ENCODE results near the gene FBXW12. TPM values are rescaled to one million over a fixed set of nuclear protein-coding genes. Genes with fewer than 3 reads are reported as not detected.

Gene FBXW12
- total and polyA plus RNA-seq, 2 donors (not counting 1 experiment from before 2014, with no cell fraction given): not detected

GRCh38 chr3:48433472-48434118 is 61.6 kb downstream of the FBXW12 start:
- 97% methylated on average over 9 of the region's 12 CpGs for WGBS (ENCODE audit: insufficient coverage)
- TF ChIP-seq EZH2 (IDR thresholded peaks at IDR 0.05; ENCODE audit: borderline replicate concordance, insufficient read depth, low read depth, low read length, poor library complexity, severe bottlenecking) (no peak), CTCF (IDR thresholded peaks at IDR 0.05) (no peak)
- Histone ChIP-seq H3K36me3 (replicated peaks in 1 of 2; ENCODE audit: control extremely low read depth in 1 of 2, control insufficient read depth in 1 of 2, extremely low read depth in 1 of 2, insufficient read depth in 2 of 2, low read length in 1 of 2) (peaks cover 0 to 16% of the 10 kb centered on the region in 2 experiments), H2AFZ (ENCODE audit: insufficient read depth, low read depth, low read length, poor library complexity, severe bottlenecking) (no peak overlapping the region), H3K9me3 (ENCODE audit: control extremely low read depth in 1 of 3, control insufficient read depth in 2 of 3, insufficient read depth in 1 of 3, low read length in 2 of 3) (peaks cover 0 to 3% (median 0%) of the 10 kb centered on the region in 3 donors), H3K4me1 (ENCODE audit: control insufficient read depth in 2 of 2, insufficient read depth in 2 of 2, low read length in 2 of 2) (peaks cover 12 to 13% of the 10 kb centered on the region in 2 donors), H3K4me3 (ENCODE audit: control extremely low read depth in 1 of 5, extremely low read depth in 1 of 5, insufficient read depth in 1 of 5, low read depth in 2 of 5, low read length in 4 of 5) (no peak overlapping the region), H3K27ac (ENCODE audit: low read length in 2 of 2) (no peak overlapping the region), H4K20me1 (ENCODE audit: control insufficient read depth, insufficient read depth, low read length, poor library complexity, severe bottlenecking) (no peaks in the 10 kb centered on the region), H3K79me2 (ENCODE audit: control insufficient read depth, insufficient read depth, low read length) (peaks cover 15% of the 10 kb centered on the region), H3K9ac (ENCODE audit: low read length) (no peak overlapping the region), H3K4me2 (replicated peaks; ENCODE audit: low read depth, low read length, poor library complexity, severe bottlenecking) (no peak overlapping the region), H3K27me3 (replicated peaks in 1 of 4; ENCODE audit: control extremely low read depth in 1 of 4, control insufficient read depth in 3 of 4, insufficient read depth in 4 of 4, low read length in 3 of 4) (peaks cover 0 to 4% (median under 1%) of the 10 kb centered on the region in 4 experiments)
- ATAC-seq (ENCODE audit: low read depth): no peak
- H3K27me3 Mint-ChIP-seq: no peaks in the 10 kb centered on the region
- POLR2A ChIA-PET: no interaction called here
- DNase-seq: no peak
- intact Hi-C loops (cut with micrococcal nuclease): no loop called here
- no peaks in the 10 kb centered on the region for H3K9me3 Mint-ChIP-seq (ENCODE audit: insufficient read depth)
- H3K4me3 Mint-ChIP-seq: no peak overlapping the region
- CTCF ChIA-PET: interaction anchor here (0.5 to 13.4 kb wide), 11 partner anchors 11 to 185 kb away, joined by 3 to 330 read pairs (median 3); partner anchors contain the start of genes ATRIP and PFKFB4
- no peak overlapping the region for H3K27ac Mint-ChIP-seq
- peaks cover 14% of the 10 kb centered on the region for H3K4me1 Mint-ChIP-seq

GRCh38 chr3:48434591-48435222 is 62.7 kb downstream of the FBXW12 start:
- Mint-ChIP-seq H3K4me1 (peaks cover 18% of the 10 kb centered on the region), H3K27ac (no peak overlapping the region), H3K4me3 (no peak overlapping the region), H3K9me3 (ENCODE audit: insufficient read depth) (no peaks in the 10 kb centered on the region), H3K27me3 (no peaks in the 10 kb centered on the region)
- H3K79me2 ChIP-seq (ENCODE audit: control insufficient read depth, insufficient read depth, low read length): peaks cover 26% of the 10 kb centered on the region
- H3K9me3 ChIP-seq (ENCODE audit: control extremely low read depth in 1 of 3, control insufficient read depth in 2 of 3, insufficient read depth in 1 of 3, low read length in 2 of 3): no peaks in the 10 kb centered on the region
- ATAC-seq (ENCODE audit: low read depth): no peak
- intact Hi-C loops (cut with micrococcal nuclease): no loop called here
- H3K4me2 ChIP-seq (replicated peaks; ENCODE audit: low read depth, low read length, poor library complexity, severe bottlenecking): no peak overlapping the region
- H3K9ac ChIP-seq (ENCODE audit: low read length): no peak overlapping the region
- H3K4me3 ChIP-seq (ENCODE audit: control extremely low read depth in 1 of 5, extremely low read depth in 1 of 5, insufficient read depth in 1 of 5, low read depth in 2 of 5, low read length in 4 of 5): no peak overlapping the region
- DNase-seq: no peak
- 81% methylated on average over 15 of the region's 15 CpGs for WGBS (ENCODE audit: insufficient coverage)
- ChIA-PET POLR2A (no interaction called here), CTCF (interaction anchor here (1.4 to 13.4 kb wide), 7 partner anchors 14 to 163 kb away, joined by 3 to 330 read pairs (median 34); partner anchors contain the start of genes ATRIP and PFKFB4)
- H3K4me1 ChIP-seq (ENCODE audit: control insufficient read depth in 2 of 2, insufficient read depth in 2 of 2, low read length in 2 of 2): peaks cover 15 to 16% of the 10 kb centered on the region in 2 donors
- no peaks in the 10 kb centered on the region for H4K20me1 ChIP-seq (ENCODE audit: control insufficient read depth, insufficient read depth, low read length, poor library complexity, severe bottlenecking)
- H3K27me3 ChIP-seq (replicated peaks in 1 of 4; ENCODE audit: control extremely low read depth in 1 of 4, control insufficient read depth in 3 of 4, insufficient read depth in 4 of 4, low read length in 3 of 4): no peaks in the 10 kb centered on the region
- peaks cover 0 to 16% of the 10 kb centered on the region in 2 experiments for H3K36me3 ChIP-seq (replicated peaks in 1 of 2; ENCODE audit: control extremely low read depth in 1 of 2, control insufficient read depth in 1 of 2, extremely low read depth in 1 of 2, insufficient read depth in 2 of 2, low read length in 1 of 2)
- no peak overlapping the region for H2AFZ ChIP-seq (ENCODE audit: insufficient read depth, low read depth, low read length, poor library complexity, severe bottlenecking)
- TF ChIP-seq EZH2 (IDR thresholded peaks at IDR 0.05; ENCODE audit: borderline replicate concordance, insufficient read depth, low read depth, low read length, poor library complexity, severe bottlenecking) (no peak), CTCF (IDR thresholded peaks at IDR 0.05) (no peak)
- no peak overlapping the region for H3K27ac ChIP-seq (ENCODE audit: low read length in 2 of 2)

Measured in B cell (primary cell).